IMR-90 (cell line): Measurements from ENCODE around the gene CDK12. TPM values are rescaled to one million over a fixed set of nuclear protein-coding genes. Genes with fewer than 3 reads are reported as not detected.

Experiments used
- ATAC-seq: fragments of 200-7000 bp; cut with Tn5 transposase; 2 replicates; pipeline ENCODE4 v1.9.1; 2020; ENCODE audit warnings: low read depth, mild to moderate bottlenecking, moderate library complexity
- BruUV-seq: library from RNA; stranded (reverse); fragments of 400-500 nt; replicated peaks from 2 replicates; lab custom pipeline; 2021; lab: Mats Ljungman, UMichigan
- CTCF ChIA-PET: fragments of 300-600 bp; formaldehyde crosslinking; extraction: SDS; loops from one replicate; lab custom pipeline; 2021; ENCODE audit warnings: antibody characterized with exemption; lab: Yijun Ruan, JAX
- POLR2A ChIA-PET: fragments of 300-600 bp; sonication (Branson Sonifier 250); formaldehyde crosslinking; loops from one replicate; lab custom pipeline; 2022; ENCODE audit warnings: antibody characterized with exemption; ENCODE audit not compliant: unreplicated experiment; lab: Charles Lee
- DNase-seq: peaks from one replicate; pipeline ENCODE4 v3.0.0; 2013
- H2AFZ ChIP-seq: replicated peaks from 2 replicates; pipeline ENCODE3; 2013; ENCODE audit warnings: low read length, mild to moderate bottlenecking; ENCODE audit not compliant: poor library complexity
- H2AK5ac ChIP-seq: 2 replicates; pipeline ENCODE4 v1.6.1; 2013; ENCODE audit warnings: low read depth, low read length, inconsistent platforms
- H2AK9ac ChIP-seq: replicated peaks from 2 replicates; pipeline ENCODE3; 2013; ENCODE audit warnings: mild to moderate bottlenecking, low read depth, low read length, moderate library complexity; ENCODE audit not compliant: poor library complexity
- H2BK120ac ChIP-seq: 2 replicates; pipeline ENCODE4 v1.6.1; 2013; ENCODE audit warnings: low read depth, low read length, inconsistent platforms
- H2BK15ac ChIP-seq: 3 replicates; pipeline ENCODE4 v1.6.1; 2013; ENCODE audit warnings: low read depth, low read length, inconsistent platforms
- H2BK20ac ChIP-seq: 2 replicates; pipeline ENCODE4 v1.6.1; 2013; ENCODE audit warnings: low read depth, mild to moderate bottlenecking, inconsistent platforms, low read length, moderate library complexity
- H2BK5ac ChIP-seq: 2 replicates; pipeline ENCODE4 v1.6.1; 2013; ENCODE audit warnings: mild to moderate bottlenecking, low read depth, low read length, inconsistent platforms; ENCODE audit not compliant: poor library complexity, severe bottlenecking
- H3K14ac ChIP-seq: replicated peaks from 2 replicates; pipeline ENCODE4 v1.6.1; 2013; ENCODE audit warnings: low read depth, low read length, inconsistent platforms
- H3K18ac ChIP-seq: 2 replicates; pipeline ENCODE4 v1.6.1; 2013; ENCODE audit warnings: low read depth, low read length, control low read depth
- H3K23ac ChIP-seq: 2 replicates; pipeline ENCODE4 v1.6.1; 2013; ENCODE audit warnings: low read depth, low read length, inconsistent platforms
- H3K27ac ChIP-seq: 2 replicates; pipeline ENCODE4 v1.5.1; 2013; ENCODE audit warnings: mild to moderate bottlenecking, control low read depth, low read length; ENCODE audit not compliant: insufficient read depth
- H3K27me3 ChIP-seq: 2 replicates; pipeline ENCODE4 v1.6.1; 2013; ENCODE audit warnings: low read length; ENCODE audit not compliant: control insufficient read depth, insufficient read depth
- H3K36me3 ChIP-seq: 2 replicates; pipeline ENCODE4 v1.6.1; 2013; ENCODE audit warnings: low read length, mixed read lengths; ENCODE audit not compliant: control insufficient read depth, insufficient read depth
- H3K4ac ChIP-seq: 2 replicates; pipeline ENCODE4 v1.6.1; 2013; ENCODE audit warnings: low read depth, low read length, inconsistent platforms
- H3K4me1 ChIP-seq: 2 replicates; pipeline ENCODE4 v1.6.1; 2013; ENCODE audit warnings: low read length, mixed read lengths; ENCODE audit not compliant: control insufficient read depth, insufficient read depth
- H3K4me2 ChIP-seq: 2 replicates; pipeline ENCODE4 v1.6.1; 2013; ENCODE audit warnings: low read depth, mild to moderate bottlenecking, control low read depth, low read length, moderate library complexity
- H3K4me3 ChIP-seq: 2 replicates; pipeline ENCODE4 v1.5.1; 2013; ENCODE audit warnings: low read depth, mild to moderate bottlenecking, control low read depth, low read length, moderate library complexity; ENCODE audit not compliant: insufficient read depth
- H3K56ac ChIP-seq: 2 replicates; pipeline ENCODE4 v1.6.1; 2013; ENCODE audit warnings: low read length, inconsistent platforms; ENCODE audit not compliant: insufficient read depth; ENCODE audit errors: extremely low read depth
- H3K79me1 ChIP-seq, 2 experiments: 2 replicates each; pipeline ENCODE4 v1.6.1; 2013; ENCODE audit warnings: low read length in 2 of 2, inconsistent platforms in 1 of 2, low read depth in 1 of 2
- H3K9ac ChIP-seq: 2 replicates; pipeline ENCODE4 v1.6.1; 2013; ENCODE audit warnings: low read depth, low read length, control low read depth
- H3K9me1 ChIP-seq: 2 replicates; pipeline ENCODE4 v1.6.1; 2013; ENCODE audit warnings: low read length, inconsistent platforms; ENCODE audit not compliant: insufficient read depth
- H3K9me3 ChIP-seq: 2 replicates; pipeline ENCODE4 v1.6.1; 2013; ENCODE audit warnings: low read length; ENCODE audit not compliant: control insufficient read depth, insufficient read depth
- H4K20me1 ChIP-seq: 2 replicates; pipeline ENCODE4 v1.6.1; 2013; ENCODE audit warnings: low read length, inconsistent platforms; ENCODE audit not compliant: insufficient read depth
- H4K5ac ChIP-seq: 2 replicates; pipeline ENCODE4 v1.6.1; 2013; ENCODE audit warnings: mild to moderate bottlenecking, low read depth, low read length, control low read depth
- H4K8ac ChIP-seq, 2 experiments: 2 replicates each; pipeline ENCODE4 v1.6.1; 2013; ENCODE audit warnings: low read depth in 2 of 2, low read length in 2 of 2, control low read depth in 1 of 2, inconsistent platforms in 1 of 2
- H4K91ac ChIP-seq: 2 replicates; pipeline ENCODE4 v1.6.1; 2013; ENCODE audit warnings: low read depth, low read length, inconsistent platforms; ENCODE audit not compliant: insufficient read depth
- BHLHE40 ChIP-seq: fragments of 150-350 bp; IDR thresholded peaks from 2 replicates; pipeline ENCODE4 v1.6.1; 2016; ENCODE audit warnings: mild to moderate bottlenecking, low read depth, low read length
- CEBPB ChIP-seq: IDR thresholded peaks from 2 replicates; pipeline ENCODE4 v1.6.1; 2012; ENCODE audit warnings: low read depth, low read length, improper control_type of control experiment
- CHD1 ChIP-seq: IDR thresholded peaks from 2 replicates; pipeline ENCODE4 v1.6.1; 2012; ENCODE audit warnings: low read depth, low read length, improper control_type of control experiment
- FOS ChIP-seq: fragments of 150-350 bp; IDR thresholded peaks from 2 replicates; pipeline ENCODE4 v1.6.1; 2016; ENCODE audit warnings: low read depth, low read length
- MAFK ChIP-seq: IDR thresholded peaks from 2 replicates; pipeline ENCODE4 v1.6.1; 2012; ENCODE audit warnings: low read depth, low read length, improper control_type of control experiment
- MAZ ChIP-seq: IDR thresholded peaks from 2 replicates; pipeline ENCODE4 v1.6.1; 2012; ENCODE audit warnings: low read depth, mild to moderate bottlenecking, low read length, improper control_type of control experiment, moderate library complexity, borderline replicate concordance
- MXI1 ChIP-seq: IDR thresholded peaks from 2 replicates; pipeline ENCODE4 v1.6.1; 2012; ENCODE audit warnings: low read depth, mild to moderate bottlenecking, low read length, moderate library complexity, borderline replicate concordance
- NFE2L2 ChIP-seq: fragments of 150-350 bp; IDR thresholded peaks from 2 replicates; pipeline ENCODE4 v1.6.1; 2016; ENCODE audit warnings: low read depth, mild to moderate bottlenecking, low read length
- RAD21 ChIP-seq: IDR thresholded peaks from 2 replicates; pipeline ENCODE4 v1.6.1; 2012; ENCODE audit warnings: low read length, improper control_type of control experiment
- RCOR1 ChIP-seq: IDR thresholded peaks from 2 replicates; pipeline ENCODE4 v1.6.1; 2012; ENCODE audit warnings: mild to moderate bottlenecking, low read length, improper control_type of control experiment; ENCODE audit not compliant: insufficient replicate concordance
- RFX5 ChIP-seq: IDR thresholded peaks from 2 replicates; pipeline ENCODE4 v1.8.0; 2012; ENCODE audit warnings: low read depth, mild to moderate bottlenecking, low read length, moderate library complexity
- SMC3 ChIP-seq: fragments of 150-350 bp; IDR thresholded peaks from 2 replicates; pipeline ENCODE4 v1.6.1; 2016; ENCODE audit warnings: low read depth, mild to moderate bottlenecking, antibody characterized with exemption, low read length, moderate library complexity
- dilution Hi-C: fragments of 300-500 bp; cut with HindIII; formaldehyde crosslinking; loops from one replicate; pipeline ENCODE4 v1.14.3; 2018; ENCODE audit warnings: low sequenced_read_pairs; ENCODE audit not compliant: unreplicated experiment
- in situ Hi-C: fragments of 300-500 bp; cut with MboI; formaldehyde crosslinking; loops from 3 replicates; pipeline ENCODE4 v1.14.3; 2019; ENCODE audit warnings: low sequenced_read_pairs, inconsistent platforms, mixed read lengths
- intact Hi-C: fragments of 100-400 bp; cut with micrococcal nuclease; formaldehyde crosslinking; loops from 2 replicates; pipeline ENCODE4 v1.10.0; 2022
- polyA plus RNA-seq, 3 experiments: library from polyadenylated mRNA; depleted of rRNA; stranded (reverse); fragments of >200 nt; gene quantifications; 2 replicates each; pipeline ENCODE4 v1.2.3, GENCODE V29; 2012; ENCODE audit warnings: low replicate concordance in 1 of 3
- total RNA-seq: library from RNA; depleted of rRNA; stranded (reverse); fragments of >200 nt; gene quantifications from 2 replicates; pipeline ENCODE4 v1.2.3, GENCODE V29; 2012
- TF ChIP-seq, protein P1 (sequence below): fragments of 150-350 bp; IDR thresholded peaks from 2 replicates; pipeline ENCODE4 v1.6.1; 2016; ENCODE audit warnings: low read depth, mild to moderate bottlenecking, low read length, moderate library complexity, borderline replicate concordance
- TF ChIP-seq, protein P2 (sequence below): fragments of 150-350 bp; IDR thresholded peaks from 2 replicates; pipeline ENCODE4 v1.6.1; 2017; ENCODE audit warnings: mild to moderate bottlenecking, antibody characterized with exemption, low read length, low read depth
- TF ChIP-seq, protein P3 (sequence below): conservative IDR thresholded peaks from 2 replicates; pipeline ENCODE4 v1.5.1; 2012; ENCODE audit warnings: mild to moderate bottlenecking, low read depth, low read length, improper control_type of control experiment

Gene CDK12
- total and polyA plus RNA-seq, 2 of the 4 experiments (the other 2 are of a cell fraction): 16.1 to 27.1 TPM

DNA sequence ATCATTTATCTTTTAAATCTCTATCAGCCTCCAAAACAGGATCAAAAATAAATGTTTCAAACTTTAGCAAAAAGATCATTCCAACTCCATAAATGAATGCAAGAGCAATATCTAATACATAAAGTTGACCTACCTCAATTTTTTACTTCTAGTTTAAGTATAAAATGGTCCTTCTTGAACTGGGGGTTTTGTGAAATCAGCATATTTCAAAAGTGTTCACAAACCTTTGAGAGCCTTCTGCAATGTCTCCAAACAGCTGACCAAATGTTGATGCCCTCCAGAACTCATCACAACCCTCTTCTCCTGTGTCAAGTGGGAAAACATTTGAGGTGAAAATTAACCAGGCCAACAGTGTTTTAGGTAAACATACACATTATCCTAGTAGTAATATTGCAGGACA is 18.0 kb upstream of the CDK12 start:
- no peaks in the 10 kb centered on the region for H3K9me1 ChIP-seq
- H2AK5ac ChIP-seq: no peak overlapping the region
- peaks cover 49% of the 10 kb centered on the region for H3K36me3 ChIP-seq
- no peak overlapping the region for H3K4me2 ChIP-seq
- POLR2A ChIA-PET: no interaction called here
- no peak overlapping the region for H3K9ac ChIP-seq
- in situ Hi-C loops (no loop called here), dilution Hi-C loops (no loop called here), intact Hi-C loops (no loop called here)
- no peak for TF ChIP-seq NFE2L2
- TF ChIP-seq, protein P1, sequence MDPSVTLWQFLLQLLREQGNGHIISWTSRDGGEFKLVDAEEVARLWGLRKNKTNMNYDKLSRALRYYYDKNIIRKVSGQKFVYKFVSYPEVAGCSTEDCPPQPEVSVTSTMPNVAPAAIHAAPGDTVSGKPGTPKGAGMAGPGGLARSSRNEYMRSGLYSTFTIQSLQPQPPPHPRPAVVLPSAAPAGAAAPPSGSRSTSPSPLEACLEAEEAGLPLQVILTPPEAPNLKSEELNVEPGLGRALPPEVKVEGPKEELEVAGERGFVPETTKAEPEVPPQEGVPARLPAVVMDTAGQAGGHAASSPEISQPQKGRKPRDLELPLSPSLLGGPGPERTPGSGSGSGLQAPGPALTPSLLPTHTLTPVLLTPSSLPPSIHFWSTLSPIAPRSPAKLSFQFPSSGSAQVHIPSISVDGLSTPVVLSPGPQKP: no peak
- TF ChIP-seq, protein P2, sequence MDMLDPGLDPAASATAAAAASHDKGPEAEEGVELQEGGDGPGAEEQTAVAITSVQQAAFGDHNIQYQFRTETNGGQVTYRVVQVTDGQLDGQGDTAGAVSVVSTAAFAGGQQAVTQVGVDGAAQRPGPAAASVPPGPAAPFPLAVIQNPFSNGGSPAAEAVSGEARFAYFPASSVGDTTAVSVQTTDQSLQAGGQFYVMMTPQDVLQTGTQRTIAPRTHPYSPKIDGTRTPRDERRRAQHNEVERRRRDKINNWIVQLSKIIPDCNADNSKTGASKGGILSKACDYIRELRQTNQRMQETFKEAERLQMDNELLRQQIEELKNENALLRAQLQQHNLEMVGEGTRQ: no peak
- no peak for TF ChIP-seq SMC3
- no peak for TF ChIP-seq CHD1
- no peak; the same call in 1 of the 2 replicates for TF ChIP-seq MAFK
- TF ChIP-seq RFX5: no peak
- no peak for TF ChIP-seq FOS
- no peak for TF ChIP-seq CEBPB
- TF ChIP-seq BHLHE40: no peak
- TF ChIP-seq MXI1: no peak
- TF ChIP-seq RAD21: no peak
- TF ChIP-seq, protein P3, sequence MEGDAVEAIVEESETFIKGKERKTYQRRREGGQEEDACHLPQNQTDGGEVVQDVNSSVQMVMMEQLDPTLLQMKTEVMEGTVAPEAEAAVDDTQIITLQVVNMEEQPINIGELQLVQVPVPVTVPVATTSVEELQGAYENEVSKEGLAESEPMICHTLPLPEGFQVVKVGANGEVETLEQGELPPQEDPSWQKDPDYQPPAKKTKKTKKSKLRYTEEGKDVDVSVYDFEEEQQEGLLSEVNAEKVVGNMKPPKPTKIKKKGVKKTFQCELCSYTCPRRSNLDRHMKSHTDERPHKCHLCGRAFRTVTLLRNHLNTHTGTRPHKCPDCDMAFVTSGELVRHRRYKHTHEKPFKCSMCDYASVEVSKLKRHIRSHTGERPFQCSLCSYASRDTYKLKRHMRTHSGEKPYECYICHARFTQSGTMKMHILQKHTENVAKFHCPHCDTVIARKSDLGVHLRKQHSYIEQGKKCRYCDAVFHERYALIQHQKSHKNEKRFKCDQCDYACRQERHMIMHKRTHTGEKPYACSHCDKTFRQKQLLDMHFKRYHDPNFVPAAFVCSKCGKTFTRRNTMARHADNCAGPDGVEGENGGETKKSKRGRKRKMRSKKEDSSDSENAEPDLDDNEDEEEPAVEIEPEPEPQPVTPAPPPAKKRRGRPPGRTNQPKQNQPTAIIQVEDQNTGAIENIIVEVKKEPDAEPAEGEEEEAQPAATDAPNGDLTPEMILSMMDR: no peak
- no peak for TF ChIP-seq MAZ
- TF ChIP-seq RCOR1: no peak
- no peak overlapping the region for H4K8ac ChIP-seq
- no peaks in the 10 kb centered on the region for H3K9me3 ChIP-seq
- peaks cover 3 to 21% of the 10 kb centered on the region in 2 experiments; a peak in 2 of 4 replicates for H3K79me1 ChIP-seq
- CTCF ChIA-PET: no interaction called here
- BruUV-seq: no TSS peak
- H3K14ac ChIP-seq: no peak overlapping the region
- H3K23ac ChIP-seq: no peak overlapping the region
- H4K91ac ChIP-seq: no peak overlapping the region
- H2BK120ac ChIP-seq: no peak overlapping the region
- no peaks in the 10 kb centered on the region; the same call in 1 of the 2 replicates for H4K20me1 ChIP-seq
- H3K4ac ChIP-seq: no peak overlapping the region
- no peak overlapping the region for H4K5ac ChIP-seq
- no peak overlapping the region for H2BK15ac ChIP-seq
- H3K4me1 ChIP-seq: no peaks in the 10 kb centered on the region
- no peak overlapping the region for H3K27ac ChIP-seq
- no peak overlapping the region for H2AFZ ChIP-seq
- H2BK20ac ChIP-seq: no peak overlapping the region
- H3K18ac ChIP-seq: no peak overlapping the region
- H3K27me3 ChIP-seq: no peaks in the 10 kb centered on the region
- no peak overlapping the region for H2BK5ac ChIP-seq
- H3K4me3 ChIP-seq: no peak overlapping the region
- H2AK9ac ChIP-seq: no peak overlapping the region
- ATAC-seq: no peak
- H3K56ac ChIP-seq: no peak overlapping the region
- no peak for DNase-seq
